HG03159 (cell line): ENCODE results near the gene PSG5.
"Not testable (repeated sequence)": the region's sequence is repeated elsewhere in the genome, so short reads cannot be mapped to it uniquely, and the experiment has no call there.

Experiments
- ATAC-seq: cut with Tn5 transposase; IDR thresholded peaks from one replicate; pipeline ENCODE4 v1.9.1; 2021; ENCODE audit warnings: mild to moderate bottlenecking, moderate library complexity; ENCODE audit not compliant: unreplicated experiment

PSG5 gene

GRCh38 chr19:43192381-43193155, 6.2 kb upstream of the PSG5 start:
- ATAC-seq = not testable (repeated sequence)

- not testable (repeated sequence) for ATAC-seq
Observed at GRCh38 chr19:43188092-43188491, 1.8 kb upstream of the PSG5 start.

GRCh38 chr19:43181869-43182771, 4.2 kb downstream of the PSG5 start:
- not testable (repeated sequence) for ATAC-seq

- not testable (repeated sequence) for ATAC-seq
Observed at GRCh38 chr19:43179569-43180147, 6.7 kb downstream of the PSG5 start.

GRCh38 chr19:43178577-43178976, 7.8 kb downstream of the PSG5 start:
- ATAC-seq = not testable (repeated sequence)

- not testable (repeated sequence) for ATAC-seq
Observed at GRCh38 chr19:43165906-43166305, 20.4 kb downstream of the PSG5 start.

- not testable (repeated sequence) for ATAC-seq
Observed at GRCh38 chr19:43163135-43163534, 23.2 kb downstream of the PSG5 start.

- ATAC-seq = not testable (repeated sequence)
Observed at GRCh38 chr19:43162261-43162660, 24.1 kb downstream of the PSG5 start.

GRCh38 chr19:43152214-43152613, 34.1 kb downstream of the PSG5 start:
- no peak for ATAC-seq

- not testable (repeated sequence) for ATAC-seq
Observed at GRCh38 chr19:43149788-43150187, 36.5 kb downstream of the PSG5 start.

- no peak for ATAC-seq
Observed at GRCh38 chr19:43148233-43148632, 38.1 kb downstream of the PSG5 start.

- ATAC-seq = not testable (repeated sequence)
Observed at GRCh38 chr19:43141763-43142162, 44.6 kb downstream of the PSG5 start.

- no peak for ATAC-seq
Observed at GRCh38 chr19:43132696-43133095, 53.6 kb downstream of the PSG5 start.

- not testable (repeated sequence) for ATAC-seq
Observed at GRCh38 chr19:43131281-43131842, 55.0 kb downstream of the PSG5 start.

GRCh38 chr19:43129197-43129596, 57.1 kb downstream of the PSG5 start:
- not testable (repeated sequence) for ATAC-seq

GRCh38 chr19:43127336-43127735, 59.0 kb downstream of the PSG5 start:
- not testable (repeated sequence) for ATAC-seq

- ATAC-seq = no peak
Observed at GRCh38 chr19:43126720-43127119, 59.6 kb downstream of the PSG5 start.

- no peak for ATAC-seq
Observed at GRCh38 chr19:43124360-43124759, 62.0 kb downstream of the PSG5 start.

- ATAC-seq = not testable (repeated sequence)
Observed at GRCh38 chr19:43120433-43121026, 65.8 kb downstream of the PSG5 start.

- not testable (repeated sequence) for ATAC-seq
Observed at GRCh38 chr19:43119526-43119925, 66.8 kb downstream of the PSG5 start.
